GM21528 (cell line): ENCODE results near the gene FSTL3.
"Not testable (repeated sequence)": the region's sequence is repeated elsewhere in the genome, so short reads cannot be mapped to it uniquely, and the experiment has no call there.

Experiments
- ATAC-seq: cut with Tn5 transposase; IDR thresholded peaks from one replicate; pipeline ENCODE4 v1.9.1; 2021; ENCODE audit warnings: mild to moderate bottlenecking, moderate library complexity; ENCODE audit not compliant: unreplicated experiment, low FRiP score

FSTL3 gene

DNA sequence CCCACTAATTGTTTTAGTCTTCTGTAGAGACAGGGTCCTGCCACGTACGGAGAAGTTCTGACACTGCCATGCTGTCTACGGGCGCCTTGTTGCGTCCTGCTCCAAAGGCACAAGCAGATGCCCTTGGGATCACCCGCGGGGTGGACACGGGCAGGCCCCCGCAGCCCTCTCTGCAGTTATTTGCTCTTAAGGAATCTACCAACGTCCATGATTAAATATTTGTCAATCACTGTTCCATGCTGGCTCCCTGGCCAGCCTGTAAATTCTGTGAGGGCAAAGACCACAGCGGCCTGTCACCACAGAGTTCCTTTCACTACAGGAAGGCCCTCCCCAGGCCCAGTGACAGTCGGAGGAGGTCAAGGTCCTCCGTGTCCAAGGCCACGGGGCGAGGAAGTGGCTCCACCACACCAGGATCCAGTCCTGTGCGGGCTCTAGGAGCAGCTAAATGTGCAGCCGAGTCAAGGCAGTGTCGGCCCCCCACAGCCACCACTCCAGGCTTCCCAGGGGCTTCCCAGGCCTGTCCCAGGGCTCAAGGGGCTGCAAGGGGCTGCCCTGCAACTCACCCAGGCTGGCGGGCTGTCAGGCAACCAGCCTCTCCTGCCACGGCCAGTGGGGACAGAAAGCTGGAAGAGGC is 15.3 kb upstream of the FSTL3 start:
- ATAC-seq, result no peak

DNA sequence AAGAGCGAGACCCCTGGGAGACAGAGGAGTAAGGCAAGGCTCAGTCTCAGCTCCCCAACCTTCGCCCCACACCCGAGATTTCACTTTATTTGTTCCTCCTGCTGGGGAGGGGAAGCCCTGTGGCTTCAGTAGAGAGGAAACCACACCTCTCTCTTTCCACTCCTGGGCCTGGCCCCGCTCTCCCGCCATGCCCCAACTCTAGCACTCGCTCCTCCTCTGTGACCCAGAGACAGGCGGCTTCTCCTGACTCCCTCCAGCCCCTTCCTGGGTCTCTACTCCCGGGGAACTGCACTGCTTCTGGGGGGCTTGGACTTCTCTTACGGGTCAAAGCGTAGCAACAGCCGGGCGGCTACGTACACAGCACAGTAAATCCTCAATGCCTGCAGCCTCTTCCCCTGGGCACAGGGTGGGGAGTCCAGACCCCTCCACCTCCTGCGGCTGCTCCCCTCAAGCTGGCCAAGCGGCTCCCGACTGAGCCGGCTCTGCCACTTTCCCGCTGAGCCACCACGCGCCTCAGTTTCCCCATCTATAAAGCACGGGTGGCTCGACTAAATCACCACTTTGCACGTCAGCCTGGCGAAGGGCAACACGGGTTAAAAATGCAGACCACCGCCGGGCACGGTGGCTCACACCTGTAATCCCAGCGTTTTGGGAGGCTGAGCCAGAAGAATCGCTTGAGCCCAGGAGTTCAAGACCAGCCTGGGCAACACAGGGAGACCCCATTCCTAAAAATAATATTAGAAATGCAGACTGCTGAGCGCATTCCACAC is 14.6 kb upstream of the FSTL3 start:
- ATAC-seq, result no peak

DNA sequence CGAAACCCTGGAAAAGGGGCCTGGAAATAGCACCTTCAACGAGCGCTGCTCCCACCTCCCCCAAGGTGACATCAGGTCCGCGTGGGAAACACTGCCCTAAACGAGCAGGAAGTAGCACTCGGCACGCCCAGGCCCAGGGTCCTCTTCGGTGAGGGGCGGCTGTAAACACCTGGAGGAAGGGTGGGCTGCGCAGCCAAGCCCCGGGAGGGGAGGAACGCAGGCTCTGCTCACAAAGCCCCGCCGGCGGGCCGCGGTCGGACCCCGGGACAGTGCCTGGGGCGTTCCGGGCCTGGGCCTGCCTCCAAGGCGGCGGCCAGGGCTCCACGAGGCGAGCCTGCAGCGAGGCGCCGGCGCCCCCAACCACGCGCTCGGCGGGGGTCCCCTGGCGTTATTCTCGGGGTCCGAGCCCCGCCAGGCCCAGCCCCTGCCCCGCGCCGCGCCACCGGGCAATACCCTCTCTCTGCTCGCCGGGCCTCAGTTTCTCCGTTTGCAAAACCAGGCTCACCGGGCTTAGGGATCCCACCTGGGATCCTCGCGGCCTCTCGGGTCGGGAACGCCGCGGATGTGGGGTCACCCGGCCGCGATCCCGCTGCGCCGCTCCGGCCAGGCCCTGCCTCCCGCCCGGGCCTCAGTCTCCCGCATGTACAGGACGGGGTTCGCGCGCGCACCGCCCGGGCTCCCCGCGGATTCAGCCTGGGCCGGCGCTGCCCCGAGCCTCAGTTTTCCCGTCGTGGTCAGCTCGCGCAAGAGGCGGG is 13.8 kb upstream of the FSTL3 start:
- peak; percentile 13 for ATAC-seq

DNA sequence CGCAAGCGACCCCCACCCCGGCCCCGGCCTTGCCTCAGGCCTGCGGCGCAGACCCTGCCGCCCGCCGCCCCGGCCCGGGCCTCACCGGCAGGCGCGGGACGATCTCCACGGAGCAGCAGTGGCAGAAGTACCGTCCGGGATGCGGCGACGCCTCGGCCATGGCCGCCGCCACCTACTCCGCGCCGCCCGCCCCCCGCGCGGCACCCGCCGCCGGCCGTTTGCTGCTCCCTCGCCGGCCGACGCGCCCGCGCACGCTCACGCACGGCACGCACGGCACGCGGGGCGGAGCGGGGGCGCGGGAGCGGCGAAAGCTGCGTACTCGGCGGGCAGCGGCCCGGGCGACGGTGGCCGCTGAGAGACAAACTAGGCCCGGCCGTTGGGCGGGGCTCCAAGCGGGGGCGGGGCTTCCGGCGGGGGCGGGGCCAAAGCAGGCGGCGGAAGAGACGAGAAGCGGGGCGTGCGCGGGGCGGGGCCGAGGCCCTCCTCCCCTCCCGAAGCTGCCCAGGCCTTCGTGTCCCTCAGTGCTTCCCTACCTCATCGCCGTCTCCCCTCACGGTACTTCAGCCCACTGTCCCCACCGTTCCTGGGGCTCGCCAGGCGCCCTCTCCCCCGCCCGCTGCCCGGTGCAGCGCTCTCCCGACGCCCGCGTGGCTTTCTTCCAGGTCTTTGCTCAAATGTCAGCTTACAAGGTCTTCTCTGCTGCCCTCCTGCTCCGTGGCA is 13.1 kb upstream of the FSTL3 start, which contains the start of gene RNF126:
Gene RNF126, minus strand, starts transcription at position 253 of the 720 bp plus-strand sequence. Its CDS starts 93 bp downstream, at position 160.
- ATAC-seq, result peak; percentile 49

DNA sequence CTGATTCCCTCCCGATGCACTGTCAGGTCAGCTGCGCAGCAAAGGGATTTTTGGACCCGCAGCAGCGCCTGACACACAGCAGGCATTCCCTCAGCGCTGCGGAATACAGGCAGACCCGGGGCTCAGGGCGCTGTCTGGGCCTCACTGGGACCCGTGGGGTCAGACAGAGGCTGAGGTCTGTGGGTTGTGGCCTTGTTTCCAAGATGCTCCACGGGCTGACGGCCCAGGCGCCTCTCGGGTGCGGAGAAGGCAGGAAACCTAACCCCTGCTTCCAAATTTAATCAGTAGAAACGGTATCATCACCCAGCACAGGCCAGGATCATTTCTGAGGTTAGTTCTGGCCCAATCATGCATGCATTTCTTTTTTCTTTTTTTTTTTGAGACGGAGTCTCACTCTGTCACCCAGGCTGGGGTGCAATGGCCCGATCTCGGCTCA is 12.5 kb upstream of the FSTL3 start:
- no peak for ATAC-seq

DNA sequence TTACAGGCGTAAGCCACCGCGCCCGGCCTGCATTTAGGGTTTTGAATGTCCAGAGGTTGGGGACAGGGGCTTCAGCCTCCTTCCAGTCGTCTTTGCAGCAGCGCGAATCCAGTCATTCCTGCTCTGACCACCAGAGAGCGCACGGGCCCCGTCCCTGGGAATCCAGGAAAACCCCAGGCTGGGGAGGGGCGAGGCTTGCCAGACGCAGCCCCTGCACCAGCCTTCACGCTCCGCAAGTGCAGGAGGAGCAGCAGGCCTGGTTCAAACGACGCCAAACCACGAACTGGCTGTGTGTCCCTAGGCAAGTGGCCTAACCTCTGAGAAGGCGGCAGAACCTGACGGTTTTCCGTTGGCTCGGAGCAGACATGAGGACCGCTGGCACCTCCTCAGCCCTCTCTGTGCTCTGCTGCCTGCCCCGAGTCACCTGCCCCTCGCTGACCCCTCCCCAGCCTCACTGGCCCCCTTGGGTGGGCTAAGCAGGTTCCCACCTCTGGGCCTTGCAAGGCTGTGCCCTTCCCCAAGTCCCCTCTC is 11.2 kb upstream of the FSTL3 start:
- no peak for ATAC-seq

DNA sequence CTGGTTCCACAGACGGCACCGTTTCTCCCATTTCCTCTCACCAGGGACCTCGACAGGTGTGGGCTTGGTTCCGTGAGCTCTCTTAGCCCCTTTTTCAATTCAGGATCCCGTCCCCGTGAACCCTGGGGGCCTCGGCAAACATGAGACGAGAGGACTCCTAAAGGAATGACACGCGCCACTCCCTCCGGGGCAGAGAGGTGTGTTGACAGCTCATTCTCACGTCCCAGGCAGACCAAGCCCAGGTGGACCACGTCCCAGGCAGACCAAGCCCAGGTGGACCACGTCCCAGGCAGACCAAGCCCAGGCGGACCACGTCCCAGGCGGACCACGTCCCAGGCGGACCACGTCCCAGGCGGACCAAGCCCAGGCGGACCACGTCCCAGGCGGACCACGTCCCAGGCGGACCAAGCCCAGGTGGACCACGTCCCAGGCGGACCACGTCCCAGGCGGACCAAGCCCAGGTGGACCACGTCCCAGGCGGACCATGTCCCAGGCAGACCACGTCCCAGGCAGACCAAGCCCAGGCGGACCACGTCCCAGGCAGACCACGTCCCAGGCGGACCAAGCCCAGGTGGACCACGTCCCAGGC is 9.1 kb upstream of the FSTL3 start:
- ATAC-seq, result not testable (repeated sequence)

DNA sequence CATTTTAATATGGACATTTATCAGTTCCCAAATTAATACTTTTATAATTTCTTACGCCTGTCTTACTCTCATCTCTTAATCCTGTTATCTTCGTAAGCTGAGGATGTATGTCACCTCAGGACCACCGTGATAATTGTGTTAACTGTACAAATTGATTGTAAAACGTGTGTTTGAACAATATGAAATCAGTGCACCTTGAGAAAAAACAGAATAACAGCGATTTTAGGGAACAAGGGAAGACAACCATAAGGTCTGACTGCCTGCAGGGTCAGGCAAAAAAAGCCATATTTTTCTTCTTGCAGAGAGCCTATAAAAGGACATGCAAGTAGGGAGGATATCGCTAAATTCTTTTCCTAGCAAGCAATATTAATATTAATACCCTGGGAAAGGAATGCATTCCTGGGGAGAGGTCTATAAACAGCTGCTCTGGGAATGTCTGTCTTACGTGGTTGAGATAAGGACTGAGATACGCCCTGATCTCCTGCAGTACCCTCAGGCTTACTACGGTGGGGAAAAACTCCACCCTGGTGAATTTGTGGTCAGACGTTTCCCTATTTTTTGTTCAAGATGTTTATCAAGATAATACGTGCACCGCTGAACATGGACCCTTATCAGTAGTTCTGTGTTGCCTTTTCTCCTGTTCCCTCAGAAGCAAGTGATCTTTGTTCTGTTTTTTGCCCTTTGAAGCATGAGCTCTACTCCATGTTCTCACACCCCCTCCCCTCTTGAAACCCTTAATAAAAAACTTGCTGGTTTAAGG is 7.3 kb upstream of the FSTL3 start:
- not testable (repeated sequence) for ATAC-seq

DNA sequence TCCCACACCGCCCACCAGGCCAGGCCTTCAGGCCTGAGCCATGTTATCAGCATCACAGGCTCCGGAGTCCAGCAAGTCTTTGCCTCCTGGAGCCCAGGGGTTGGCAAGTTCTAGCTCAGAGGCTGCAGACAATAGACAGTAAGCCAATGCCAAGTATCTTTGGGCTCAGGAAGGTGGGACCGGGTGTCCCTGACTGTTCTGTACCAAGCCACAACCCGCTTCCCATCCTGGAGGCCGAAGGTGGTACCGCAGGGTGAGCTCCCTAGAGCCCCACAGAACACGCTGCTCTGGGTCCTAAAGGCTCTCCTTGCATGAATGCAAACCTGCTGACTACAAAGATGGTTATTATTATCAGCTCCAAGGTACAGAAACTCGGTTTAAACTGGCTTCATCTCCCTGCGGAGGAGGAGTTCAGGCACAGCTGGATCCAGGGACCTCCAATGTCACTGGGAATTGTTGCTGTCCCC is 5.5 kb upstream of the FSTL3 start:
- no peak for ATAC-seq

DNA sequence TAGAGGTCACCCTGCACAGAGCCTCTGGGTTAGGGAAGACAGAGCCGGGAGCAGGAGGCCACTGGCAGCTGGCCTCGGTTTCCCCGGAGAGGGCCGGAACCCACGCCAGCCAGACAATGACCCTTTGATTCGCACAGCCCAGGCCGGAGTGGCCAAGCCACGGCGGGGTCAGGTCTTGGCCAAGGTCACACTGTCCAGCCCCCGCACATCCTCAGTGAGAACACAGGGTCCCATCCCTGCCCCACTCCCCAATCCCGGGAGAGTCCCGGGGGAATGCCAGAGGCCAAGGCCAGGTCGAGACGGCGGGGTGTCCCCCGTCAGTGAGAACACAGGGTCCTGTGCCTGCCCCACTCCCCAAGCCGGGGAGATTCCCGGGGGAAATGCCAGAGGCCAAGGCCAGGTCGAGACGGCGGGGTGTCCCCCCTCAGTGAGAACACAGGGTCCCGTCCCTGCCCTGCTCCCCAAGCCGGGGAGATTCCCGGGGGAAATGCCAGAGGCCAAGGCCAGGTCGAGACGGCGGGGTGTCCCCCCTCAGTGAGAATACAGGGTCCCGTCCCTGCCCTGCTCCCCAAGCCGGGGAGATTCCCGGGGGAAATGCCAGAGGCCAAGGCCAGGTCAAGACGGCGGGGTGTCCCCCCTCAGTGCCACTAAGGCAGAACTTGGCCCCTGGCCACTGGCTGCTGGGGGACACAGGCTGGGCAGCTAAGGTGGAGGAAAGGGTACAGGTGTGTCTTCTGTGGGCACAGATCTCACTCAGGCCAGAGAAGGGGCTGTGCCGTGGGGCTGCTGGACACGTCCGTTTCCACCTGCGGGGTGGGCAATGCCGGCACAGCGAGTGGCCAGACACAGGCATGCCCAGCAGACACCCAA is 1.7 kb upstream of the FSTL3 start:
- ATAC-seq, result no peak

DNA sequence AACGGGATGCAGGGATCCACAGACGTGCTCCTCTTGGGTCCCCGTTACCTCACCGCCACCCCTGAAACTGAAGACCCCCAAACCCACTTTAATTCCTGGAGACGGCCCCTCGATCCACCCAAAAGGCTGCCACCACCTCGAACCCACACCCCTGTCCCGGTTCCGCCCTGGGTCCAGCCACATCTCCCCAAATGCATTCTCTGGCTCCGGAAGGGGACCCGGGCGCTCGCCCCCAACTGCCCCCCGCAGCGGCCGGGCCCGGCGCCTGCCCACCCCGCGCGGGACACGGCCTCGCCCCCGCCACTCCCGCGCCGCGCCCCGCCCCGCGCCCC is 219 bp upstream of the FSTL3 start:
- ATAC-seq, result no peak

DNA sequence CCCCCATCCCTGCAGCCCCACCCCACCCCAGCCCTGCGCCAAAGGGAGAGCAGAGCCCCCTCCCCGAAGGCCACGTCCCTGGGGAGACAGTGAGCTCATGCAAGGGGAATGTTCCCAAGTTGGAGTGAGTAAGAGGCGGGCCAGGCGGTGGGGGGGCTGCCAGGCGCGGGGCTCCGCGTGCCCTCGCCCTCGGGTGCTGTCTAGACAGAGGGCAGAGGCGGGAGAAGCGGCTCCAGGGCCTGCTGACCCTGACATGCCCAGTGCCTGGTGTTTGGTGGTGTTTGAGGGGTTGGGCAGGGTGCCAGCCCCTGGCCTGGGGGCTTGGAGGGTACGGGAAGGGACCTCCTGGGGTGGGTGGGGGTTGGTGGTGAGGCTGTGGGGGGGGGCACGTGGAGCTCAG is 1.0 kb downstream of the FSTL3 start:
- ATAC-seq, result no peak

DNA sequence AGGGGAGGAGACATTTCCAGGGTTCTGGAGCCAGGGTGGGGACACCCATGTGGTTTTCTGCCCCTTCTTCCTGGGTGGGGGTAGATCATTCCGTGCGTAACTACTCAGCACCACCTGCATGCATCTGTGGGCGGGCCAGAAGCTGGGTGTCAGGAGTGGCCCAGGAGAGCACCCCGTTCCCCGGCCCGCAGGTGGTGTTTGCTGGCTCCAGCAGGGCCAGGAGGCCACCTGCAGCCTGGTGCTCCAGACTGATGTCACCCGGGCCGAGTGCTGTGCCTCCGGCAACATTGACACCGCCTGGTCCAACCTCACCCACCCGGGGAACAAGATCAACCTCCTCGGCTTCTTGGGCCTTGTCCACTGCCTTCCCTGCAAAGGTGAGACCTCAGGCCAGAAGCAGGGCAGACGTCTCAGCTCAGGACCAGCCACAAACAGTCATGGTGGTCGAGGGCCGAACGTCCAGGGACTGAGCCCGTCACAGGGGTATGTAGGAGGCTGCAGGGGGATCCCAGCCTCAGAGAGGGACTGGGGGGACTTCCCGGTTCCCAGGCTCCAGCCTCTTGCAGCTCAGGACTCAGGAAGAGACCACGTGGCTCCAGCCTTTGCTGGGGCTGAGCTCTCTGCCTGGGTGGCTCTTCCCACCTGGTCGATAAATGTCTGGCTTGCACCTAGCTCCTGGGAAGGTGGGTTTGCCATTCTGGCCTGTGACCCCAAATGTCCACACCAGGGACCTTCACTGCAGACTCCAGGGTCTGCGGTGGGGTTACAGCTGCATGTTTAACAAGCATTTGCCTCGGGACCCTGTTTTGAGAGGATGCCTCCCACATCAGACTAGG is 1.6 kb downstream of the FSTL3 start:
- ATAC-seq, result no peak

DNA sequence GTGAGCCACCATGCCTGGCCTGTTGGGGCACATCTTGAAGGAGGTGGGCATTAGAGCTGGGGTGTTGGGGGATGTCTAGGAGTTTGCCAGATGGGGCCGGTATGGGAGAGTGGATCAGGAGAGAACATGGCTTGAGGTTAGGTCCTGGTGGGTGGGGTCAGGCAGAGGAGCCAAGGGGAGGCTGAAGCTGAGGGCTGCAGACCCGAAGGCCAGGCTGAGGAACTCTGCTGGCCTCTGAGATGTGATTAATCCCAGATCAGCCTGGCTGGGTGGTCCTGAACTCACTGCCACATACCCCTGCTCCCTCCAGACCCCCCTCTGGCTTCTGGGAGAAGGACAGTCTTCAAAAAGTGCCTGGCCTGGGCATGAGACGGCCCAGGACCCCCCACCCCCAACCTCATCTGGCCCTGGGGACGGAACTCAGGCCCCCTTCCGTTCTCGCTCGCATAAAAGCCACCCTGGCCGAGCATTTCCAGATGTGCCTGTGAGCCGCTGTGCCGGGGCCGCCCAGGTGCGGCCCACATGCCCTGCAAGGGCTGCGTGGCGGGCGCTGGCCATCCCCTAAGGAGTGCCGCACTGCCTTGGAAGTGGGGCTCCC is 2.7 kb downstream of the FSTL3 start:
- ATAC-seq, result no peak

DNA sequence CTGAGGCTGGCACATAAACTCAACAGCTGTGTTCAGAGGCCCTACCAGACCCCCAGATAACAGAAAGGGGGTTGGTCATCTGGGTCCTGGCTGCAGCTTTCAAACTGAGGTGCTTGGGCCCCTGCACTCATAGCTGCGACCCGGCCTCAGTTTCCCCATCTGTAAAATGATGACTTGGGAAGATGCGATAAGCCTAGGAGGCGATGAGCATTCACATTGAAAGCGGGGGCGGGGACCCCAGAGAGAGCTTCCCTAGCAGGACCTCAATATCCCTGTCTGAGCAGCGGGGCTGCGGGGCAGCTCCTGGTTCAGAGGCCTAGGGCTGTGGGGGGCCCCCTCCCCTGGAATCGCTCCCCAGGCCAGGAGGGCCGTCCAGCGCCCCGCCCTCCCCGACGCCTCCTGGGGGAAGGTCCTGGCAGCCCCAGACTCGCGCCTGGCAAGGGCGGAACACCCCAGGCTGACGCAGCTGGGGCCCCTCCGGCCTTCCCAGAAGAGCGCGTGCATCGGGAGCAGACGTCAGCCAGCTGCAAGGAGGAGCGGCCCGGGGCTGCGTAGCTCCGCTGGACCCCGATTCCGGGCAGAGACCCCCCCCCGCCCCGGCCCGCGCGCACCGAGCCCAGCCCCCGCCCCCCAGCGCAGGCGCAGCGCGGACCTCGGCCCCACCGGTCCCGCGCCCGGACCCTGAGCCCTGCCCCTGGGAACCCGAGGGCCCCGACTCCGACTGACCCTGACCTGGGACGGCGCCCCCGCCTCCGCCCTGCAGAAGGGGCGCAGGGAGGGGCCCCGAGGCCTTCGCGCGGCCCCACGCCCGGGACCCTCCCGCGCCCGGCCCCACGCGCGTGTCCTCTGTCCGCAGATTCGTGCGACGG is 3.5 kb downstream of the FSTL3 start:
- peak; percentile 19 for ATAC-seq
